DND-41 (cell line): ENCODE data around the gene SPEG.

ENCODE experiments used
- CTCF ChIP-seq: IDR thresholded peaks from 2 replicates; pipeline ENCODE4 v1.5.1; 2012; ENCODE audit warnings: borderline replicate concordance, low read length, moderate library complexity, mild to moderate bottlenecking; ENCODE audit not compliant: poor library complexity, severe bottlenecking; ENCODE audit errors: extremely low read depth
- EZH2 ChIP-seq: IDR thresholded peaks from 3 replicates; pipeline ENCODE4 v1.6.1; 2012; ENCODE audit warnings: borderline replicate concordance, low read depth, mild to moderate bottlenecking, moderate library complexity, low read length, inconsistent platforms; ENCODE audit not compliant: severe bottlenecking

GRCh38 chr2:219405958-219406860 is 28.4 kb upstream of the SPEG start:
- no peak for TF ChIP-seq CTCF
- no peak for TF ChIP-seq EZH2
